ENCODE results near the gene SDK2. TPM values are rescaled to one million over a fixed set of nuclear protein-coding genes. Genes with fewer than 3 reads are reported as not detected.

The SDK2 gene
- total RNA-seq, 1 donor from 2014 or later, result not detected

GRCh38 chr17:73539166-73539565 lies 105.1 kb downstream of the SDK2 start:
- DNase-seq (ENCODE audit: low read depth in 2 of 2), result no peak

GRCh38 chr17:73538445-73538844 lies 105.8 kb downstream of the SDK2 start:
- no peak for DNase-seq (ENCODE audit: low read depth in 2 of 2)

GRCh38 chr17:73536700-73537605 lies 107.3 kb downstream of the SDK2 start:
- no peak for DNase-seq (ENCODE audit: low read depth in 2 of 2)

GRCh38 chr17:73535746-73536145 lies 108.5 kb downstream of the SDK2 start:
- DNase-seq (ENCODE audit: low read depth in 2 of 2), result no peak

- no peak for DNase-seq (ENCODE audit: low read depth in 2 of 2)
These were observed 109.9 kb downstream of the SDK2 start for GRCh38 chr17:73534209-73534909.

GRCh38 chr17:73533781-73534180 lies 110.5 kb downstream of the SDK2 start:
- no peak for DNase-seq (ENCODE audit: low read depth in 2 of 2)

GRCh38 chr17:73533127-73533526 lies 111.1 kb downstream of the SDK2 start:
- no peak for DNase-seq (ENCODE audit: low read depth in 2 of 2)

- DNase-seq (ENCODE audit: low read depth in 2 of 2), result no peak
These were observed 111.8 kb downstream of the SDK2 start for GRCh38 chr17:73532421-73532901.

- no peak for DNase-seq (ENCODE audit: low read depth in 2 of 2)
These were observed 113.1 kb downstream of the SDK2 start for GRCh38 chr17:73531158-73531557.

GRCh38 chr17:73528679-73529078 lies 115.6 kb downstream of the SDK2 start:
- no peak for DNase-seq (ENCODE audit: low read depth in 2 of 2)

GRCh38 chr17:73526952-73527351 lies 117.3 kb downstream of the SDK2 start:
- DNase-seq (ENCODE audit: low read depth in 2 of 2), result no peak

- DNase-seq (ENCODE audit: low read depth in 2 of 2), result no peak
These were observed 119.1 kb downstream of the SDK2 start for GRCh38 chr17:73524941-73525679.

GRCh38 chr17:73522696-73523095 lies 121.5 kb downstream of the SDK2 start:
- no peak for DNase-seq (ENCODE audit: low read depth in 2 of 2)

GRCh38 chr17:73522107-73522506 lies 122.1 kb downstream of the SDK2 start:
- no peak for DNase-seq (ENCODE audit: low read depth in 2 of 2)

GRCh38 chr17:73521376-73521775 lies 122.9 kb downstream of the SDK2 start:
- no peak for DNase-seq (ENCODE audit: low read depth in 2 of 2)

GRCh38 chr17:73520369-73520761 lies 123.9 kb downstream of the SDK2 start:
- no peak for DNase-seq (ENCODE audit: low read depth in 2 of 2)

- no peak for DNase-seq (ENCODE audit: low read depth in 2 of 2)
These were observed 124.4 kb downstream of the SDK2 start for GRCh38 chr17:73519714-73520368.

GRCh38 chr17:73519011-73519410 lies 125.2 kb downstream of the SDK2 start:
- DNase-seq (ENCODE audit: low read depth in 2 of 2), result no peak

- no peak for DNase-seq (ENCODE audit: low read depth in 2 of 2)
These were observed 127.8 kb downstream of the SDK2 start for GRCh38 chr17:73516431-73516830.

- DNase-seq (ENCODE audit: low read depth in 2 of 2), result no peak
These were observed 129.9 kb downstream of the SDK2 start for GRCh38 chr17:73514146-73514863.

GRCh38 chr17:73513426-73513825 lies 130.8 kb downstream of the SDK2 start:
- no peak for DNase-seq (ENCODE audit: low read depth in 2 of 2)
